H1 (cell line): ENCODE data around the gene RRAS2. TPM values are rescaled to one million over a fixed set of nuclear protein-coding genes. Genes with fewer than 3 reads are reported as not detected.

Experiments used
- CTCF ChIA-PET: fragments of 300-600 bp; sonication (Branson Sonifier 250); formaldehyde crosslinking; loops from one replicate; lab custom pipeline; 2021; ENCODE audit not compliant: partially characterized antibody; lab: Charles Lee
- POLR2A ChIA-PET: fragments of 300-600 bp; sonication (Branson Sonifier 250); formaldehyde crosslinking; loops from one replicate; lab custom pipeline; 2021; ENCODE audit warnings: inconsistent platforms; ENCODE audit not compliant: partially characterized antibody; lab: Charles Lee
- DNase-seq, 2 experiments: peaks; one replicate each; pipeline versions ENCODE4 v3.0.0 to v3.0.0-alpha.2; 2010 to 2022; ENCODE audit warnings: low spot score in 2 of 2, low read depth in 1 of 2, mixed read lengths in 1 of 2
- FAIRE-seq: peaks from 2 replicates; lab custom pipeline; 2011; peaks lifted over from hg19 to GRCh38; lab: Jason Lieb, UNC
- H2AFZ ChIP-seq: 2 replicates; pipeline ENCODE4 v1.8.1; 2012; ENCODE audit warnings: low read length, inconsistent platforms
- H2AK5ac ChIP-seq: 2 replicates; pipeline ENCODE4 v1.6.1; 2013; ENCODE audit warnings: low read depth, low read length
- H2BK120ac ChIP-seq: replicated peaks from 2 replicates; pipeline ENCODE3; 2013; ENCODE audit warnings: low read depth, low read length, inconsistent platforms
- H2BK12ac ChIP-seq: 2 replicates; pipeline ENCODE4 v1.6.1; 2013; ENCODE audit warnings: low read depth, low read length
- H2BK15ac ChIP-seq: 2 replicates; pipeline ENCODE4 v1.6.1; 2013; ENCODE audit warnings: low read length
- H2BK20ac ChIP-seq: 2 replicates; pipeline ENCODE4 v1.6.1; 2013; ENCODE audit warnings: low read length
- H2BK5ac ChIP-seq: 2 replicates; pipeline ENCODE4 v1.6.1; 2013; ENCODE audit warnings: low read depth, low read length
- H3K14ac ChIP-seq: 2 replicates; pipeline ENCODE4 v1.6.1; 2013; ENCODE audit warnings: inconsistent platforms; ENCODE audit not compliant: insufficient read length
- H3K18ac ChIP-seq: 2 replicates; pipeline ENCODE4 v1.6.1; 2013; ENCODE audit warnings: low read length; ENCODE audit errors: extremely low read depth
- H3K23ac ChIP-seq: 2 replicates; pipeline ENCODE4 v1.6.1; 2013; ENCODE audit warnings: inconsistent platforms; ENCODE audit not compliant: insufficient read length
- H3K23me2 ChIP-seq: 2 replicates; pipeline ENCODE4 v1.6.1; 2013; ENCODE audit warnings: low read depth, low read length
- H3K27ac ChIP-seq: 2 replicates; pipeline ENCODE4 v1.6.1; 2011; ENCODE audit warnings: low read depth, low read length, inconsistent platforms
- H3K27me3 ChIP-seq, 4 experiments: replicated peaks in 1 of 4; 1 replicate in 1 of 4; 2 replicates in 3 of 4; pipeline versions ENCODE4 v1.6.1 to v1.8.1; 2011 to 2013; ENCODE audit warnings: low read length in 3 of 4, mild to moderate bottlenecking in 3 of 4, inconsistent platforms in 2 of 4, mixed read lengths in 2 of 4, moderate library complexity in 1 of 4; ENCODE audit not compliant: control insufficient read depth in 3 of 4, insufficient read depth in 3 of 4; ENCODE audit errors: extremely low read depth in 1 of 4
- H3K36me3 ChIP-seq, 4 experiments: 2 replicates each; pipeline versions ENCODE4 v1.6.1 to v1.8.1; 2011 to 2013; ENCODE audit warnings: mild to moderate bottlenecking in 4 of 4, low read length in 3 of 4, moderate library complexity in 2 of 4, control low read depth in 1 of 4, inconsistent platforms in 1 of 4; ENCODE audit not compliant: insufficient read depth in 4 of 4, control insufficient read depth in 2 of 4
- H3K4ac ChIP-seq: replicated peaks from 2 replicates; pipeline ENCODE3; 2013; ENCODE audit warnings: low read length, low read depth, mixed read lengths, inconsistent platforms; ENCODE audit not compliant: insufficient read length
- H3K4me1 ChIP-seq, 4 experiments: replicated peaks in 1 of 4; 1 replicate in 1 of 4; 2 replicates in 3 of 4; pipeline versions ENCODE4 v1.6.1 to v1.8.1; 2011 to 2013; ENCODE audit warnings: low read length in 3 of 4, inconsistent platforms in 2 of 4, mixed read lengths in 1 of 4; ENCODE audit not compliant: insufficient read depth in 4 of 4, control insufficient read depth in 3 of 4
- H3K4me2 ChIP-seq, 2 experiments: 2 replicates each; pipeline versions ENCODE4 v1.6.1 to v1.8.1; 2011 to 2013; ENCODE audit warnings: low read depth in 2 of 2, low read length in 2 of 2, control low read depth in 1 of 2, inconsistent platforms in 1 of 2, mild to moderate bottlenecking in 1 of 2; ENCODE audit not compliant: insufficient read depth in 1 of 2
- H3K4me3 ChIP-seq, 4 experiments: fragments of 200-600, 300-600 bp in 1 of 4; sonication (generic), shearing (Covaris generic), sonication (Bioruptor Twin) in 1 of 4; 2 replicates each; pipeline versions ENCODE4 v1.5.1 to v1.8.1; 2011 to 2016; ENCODE audit warnings: low read length in 4 of 4, low read depth in 3 of 4, control low read depth in 2 of 4, inconsistent platforms in 2 of 4, mild to moderate bottlenecking in 2 of 4, mixed read lengths in 1 of 4, moderate library complexity in 1 of 4; ENCODE audit not compliant: insufficient read depth in 2 of 4; ENCODE audit errors: extremely low read depth in 1 of 4
- H3K56ac ChIP-seq: replicated peaks from 2 replicates; pipeline ENCODE3; 2013; ENCODE audit warnings: low read depth, mild to moderate bottlenecking, mixed read lengths, low read length, inconsistent platforms; ENCODE audit not compliant: insufficient read length
- H3K79me1 ChIP-seq: 2 replicates; pipeline ENCODE4 v1.6.1; 2013; ENCODE audit warnings: low read depth, low read length, control low read depth
- H3K79me2 ChIP-seq, 2 experiments: 2 replicates each; pipeline versions ENCODE4 v1.6.1 to v1.8.1; 2012 to 2013; ENCODE audit warnings: low read length in 2 of 2, mild to moderate bottlenecking in 2 of 2, inconsistent platforms in 1 of 2; ENCODE audit not compliant: insufficient read depth in 2 of 2, control insufficient read depth in 1 of 2
- H3K9ac ChIP-seq, 4 experiments: replicated peaks in 1 of 4; 1 replicate in 1 of 4; 2 replicates in 3 of 4; pipeline versions ENCODE4 v1.6.1 to v1.8.1; 2011 to 2013; ENCODE audit warnings: low read depth in 3 of 4, low read length in 3 of 4, control low read depth in 2 of 4, mild to moderate bottlenecking in 2 of 4, moderate library complexity in 2 of 4, inconsistent platforms in 1 of 4; ENCODE audit errors: extremely low read depth in 1 of 4
- H3K9me3 ChIP-seq, 2 experiments: 2 replicates each; pipeline versions ENCODE4 v1.6.1 to v1.8.1; 2012 to 2013; ENCODE audit warnings: mild to moderate bottlenecking in 2 of 2, moderate library complexity in 2 of 2, control low read depth in 1 of 2, inconsistent platforms in 1 of 2, low read depth in 1 of 2, low read length in 1 of 2, mixed read lengths in 1 of 2; ENCODE audit not compliant: insufficient read depth in 2 of 2
- H4K20me1 ChIP-seq, 2 experiments: replicated peaks in 1 of 2; 2 replicates each; pipeline versions ENCODE3 to v1.8.1; 2011 to 2013; ENCODE audit warnings: inconsistent platforms in 2 of 2, low read length in 2 of 2, mild to moderate bottlenecking in 1 of 2; ENCODE audit not compliant: insufficient read depth in 2 of 2, control insufficient read depth in 1 of 2
- H4K5ac ChIP-seq: 2 replicates; pipeline ENCODE4 v1.6.1; 2013; ENCODE audit warnings: low read length, low read depth, mixed read lengths, inconsistent platforms; ENCODE audit not compliant: insufficient read length
- H4K8ac ChIP-seq: 2 replicates; pipeline ENCODE4 v1.8.0; 2013; ENCODE audit warnings: mild to moderate bottlenecking, moderate library complexity, low read length, inconsistent platforms; ENCODE audit not compliant: insufficient read depth; ENCODE audit errors: extremely low read depth
- H4K91ac ChIP-seq: replicated peaks from 2 replicates; pipeline ENCODE3; 2013; ENCODE audit warnings: low read length, mixed read lengths, inconsistent platforms; ENCODE audit not compliant: insufficient read length
- WGBS, 2 experiments: shearing (Covaris generic) in 1 of 2; methylation state at CpG; one replicate each; pipeline versions ENCODE4 v1.1.6 to v1.1.7; 2013 to 2015; ENCODE audit warnings: low lambda C conversion rate in 2 of 2, mixed read lengths in 2 of 2, inconsistent platforms in 1 of 2, low coverage in 1 of 2, missing lambda C conversion rate in 1 of 2; ENCODE audit not compliant: insufficient replicate concordance in 2 of 2, insufficient coverage in 1 of 2, insufficient read length in 1 of 2; ENCODE audit errors: extremely low coverage in 1 of 2, missing lambda C conversion rate in 1 of 2; 5-methylcytosine and 5-hydroxymethylcytosine counted together
- polyA plus RNA-seq, 7 experiments: library from polyadenylated mRNA; depleted of rRNA in 3 of 7; stranded (reverse) in 5 of 7; unstranded in 2 of 7; fragments of >200 nt in 5 of 7; fragments of 200-250 nt in 2 of 7; gene quantifications; 1 replicate in 5 of 7; 2 replicates in 1 of 7; 4 replicates in 1 of 7; pipeline versions ENCODE4 v1.2.1 to v1.2.3, GENCODE V29; 2011 to 2013; ENCODE audit warnings: missing spikeins in 2 of 7, mixed read lengths in 2 of 7
- total RNA-seq: library from RNA; stranded (reverse); fragmentation: NEBNext Ultra II Directional; extraction: Animal tissue kit (Norgen Biotek cat#: 25700); gene quantifications from 2 replicates; pipeline ENCODE4 v1.2.1, GENCODE V29; 2021

The RRAS2 gene
- total and polyA plus RNA-seq, 2 of the 8 experiments (the other 6 are each of a cell fraction or from before 2014, with no cell fraction given): 72.3 to 234 TPM

DNA sequence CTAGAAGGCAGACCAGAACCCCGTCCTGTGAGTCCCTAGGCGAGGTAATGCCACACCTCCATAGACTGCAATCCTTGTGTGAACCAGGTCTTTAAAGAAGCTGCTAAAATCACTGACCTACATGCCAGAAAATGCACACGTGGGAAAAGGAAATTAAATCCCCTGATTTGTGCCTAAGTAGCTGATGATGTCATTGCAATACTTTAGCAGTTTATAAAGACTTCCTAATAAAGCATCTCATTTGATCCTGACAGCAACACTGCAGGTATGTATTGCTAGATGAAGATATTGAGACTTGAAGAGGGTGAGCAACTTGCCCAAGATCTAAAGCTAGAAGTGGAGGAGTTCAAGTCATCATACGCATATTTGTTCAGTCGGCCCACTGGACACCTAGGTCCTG, 107.2 kb downstream of the RRAS2 start:
- Histone ChIP-seq H3K27ac (no peak overlapping the region), H3K4me2 (no peak overlapping the region), H3K79me2 (no peaks in the 10 kb centered on the region), H4K91ac (no peak overlapping the region), H2AFZ (no peak overlapping the region), H2BK12ac (no peak overlapping the region), H2AK5ac (no peak overlapping the region), H4K5ac (no peak overlapping the region), H3K9me3 (no peaks in the 10 kb centered on the region), H3K27me3 (no peaks in the 10 kb centered on the region), H3K4ac (no peak overlapping the region), H2BK15ac (no peak overlapping the region), H3K4me1 (peaks cover 0 to 6% (median 5%) of the 10 kb centered on the region in 4 experiments; a peak in 3 of 7 replicates), H3K23me2 (no peaks in the 10 kb centered on the region), H3K9ac (no peak overlapping the region), H2BK20ac (no peak overlapping the region), H4K20me1 (no peaks in the 10 kb centered on the region), H3K56ac (no peak overlapping the region), H3K18ac (no peak overlapping the region), H3K23ac (no peak overlapping the region), H3K4me3 (no peak overlapping the region), H3K36me3 (no peaks in the 10 kb centered on the region), H2BK5ac (no peak overlapping the region), H2BK120ac (no peak overlapping the region), H3K79me1 (no peaks in the 10 kb centered on the region), H3K14ac (no peak overlapping the region), H4K8ac (no peak overlapping the region; the same call in 1 of the 2 replicates)
- WGBS, 2 experiments: 83% methylated on average over 5 of the region's 5 CpGs; no CpG with 5 or more reads in 1 of the 2 experiments
- POLR2A ChIA-PET: interaction anchor here (1.0 to 1.3 kb wide), 2 partner anchors 10 to 50 kb away, joined by 3 to 5 read pairs; no protein-coding TSS in a partner anchor
- CTCF ChIA-PET: interaction anchor here (0.5 to 5.7 kb wide), 14 partner anchors 14 to 479 kb away, joined by 3 to 66 read pairs (median 4); partner anchors contain the start of gene SPON1
- DNase-seq (no peak), FAIRE-seq (no peak)
